Ramos (cell line): ENCODE measurements around the gene FYTTD1.
"Not testable (repeated sequence)": the region's sequence is repeated elsewhere in the genome, so short reads cannot be mapped to it uniquely, and the experiment has no call there.

ENCODE experiments used
- in situ Hi-C: fragments of 300-500 bp; cut with MboI; formaldehyde crosslinking; loops from one replicate; pipeline ENCODE4 v1.14.3; 2022; ENCODE audit warnings: low sequenced_read_pairs; ENCODE audit not compliant: unreplicated experiment

The FYTTD1 gene, protein sequence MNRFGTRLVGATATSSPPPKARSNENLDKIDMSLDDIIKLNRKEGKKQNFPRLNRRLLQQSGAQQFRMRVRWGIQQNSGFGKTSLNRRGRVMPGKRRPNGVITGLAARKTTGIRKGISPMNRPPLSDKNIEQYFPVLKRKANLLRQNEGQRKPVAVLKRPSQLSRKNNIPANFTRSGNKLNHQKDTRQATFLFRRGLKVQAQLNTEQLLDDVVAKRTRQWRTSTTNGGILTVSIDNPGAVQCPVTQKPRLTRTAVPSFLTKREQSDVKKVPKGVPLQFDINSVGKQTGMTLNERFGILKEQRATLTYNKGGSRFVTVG

GRCh38 chr3:197749601-197750395 lies at the start of gene FYTTD1:
FYTTD1 (plus strand) TSS chr3:197749883; CDS start chr3:197749972, 89 bp downstream.
- in situ Hi-C loops, result no loop called here

DNA sequence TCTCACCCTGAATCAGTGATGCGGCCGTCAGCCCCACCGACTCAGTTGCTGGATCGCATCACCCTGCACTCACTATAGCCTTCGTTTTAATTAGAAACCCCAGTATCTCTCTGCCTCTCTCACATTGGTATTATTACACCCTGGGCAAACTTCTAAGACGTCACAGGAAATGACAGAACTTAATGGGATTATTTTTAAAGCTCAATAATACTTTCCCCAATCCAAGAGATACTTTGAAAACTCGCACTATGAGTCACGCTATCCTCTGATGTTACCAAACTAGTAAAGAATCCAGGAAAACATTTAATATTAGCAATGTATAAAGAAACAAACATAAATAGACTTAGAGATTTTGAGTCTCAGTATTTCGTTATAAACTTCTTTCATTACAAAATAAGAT lies 49.6 kb upstream of the FYTTD1 start:
- in situ Hi-C loops, result no loop called here

DNA sequence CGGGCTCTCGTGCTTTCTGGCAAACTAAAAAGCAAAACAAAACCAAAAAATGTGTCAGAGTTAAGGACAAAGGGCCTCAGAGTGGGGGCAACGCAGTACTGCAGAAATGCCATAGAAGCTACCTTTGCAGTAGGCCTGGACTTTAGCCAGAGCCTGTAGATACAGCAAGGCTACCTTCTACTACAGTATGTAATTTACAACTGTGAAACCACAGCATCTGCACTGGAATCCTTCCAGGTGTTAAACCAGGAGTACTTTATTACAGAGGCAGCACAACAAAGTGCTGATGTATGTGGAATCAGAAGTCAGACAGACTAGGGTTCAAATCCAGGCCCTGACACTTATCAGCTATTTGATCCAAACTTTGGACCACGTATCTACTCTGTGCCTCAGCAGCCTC lies 47.8 kb upstream of the FYTTD1 start:
- in situ Hi-C loops, result no loop called here

DNA sequence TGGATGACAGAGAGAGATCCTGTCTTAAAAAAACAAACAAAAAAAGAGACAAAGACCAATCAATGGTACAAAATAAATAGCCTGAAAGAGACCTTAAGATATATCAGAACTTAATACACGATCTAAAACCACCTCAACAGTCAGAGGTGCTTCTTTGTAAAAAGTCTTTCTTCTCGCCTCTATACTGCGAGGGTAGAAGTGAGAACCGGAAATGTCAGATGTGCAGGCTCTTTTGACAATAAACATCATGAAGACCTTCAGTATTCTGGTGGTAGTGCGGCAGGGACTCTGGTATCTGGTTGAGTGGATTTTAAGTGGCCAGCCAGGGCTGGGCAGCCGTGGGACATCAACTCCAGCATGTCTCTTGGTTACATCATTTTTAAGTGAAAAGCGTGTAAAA lies 43.0 kb upstream of the FYTTD1 start:
- in situ Hi-C loops, result no loop called here

DNA sequence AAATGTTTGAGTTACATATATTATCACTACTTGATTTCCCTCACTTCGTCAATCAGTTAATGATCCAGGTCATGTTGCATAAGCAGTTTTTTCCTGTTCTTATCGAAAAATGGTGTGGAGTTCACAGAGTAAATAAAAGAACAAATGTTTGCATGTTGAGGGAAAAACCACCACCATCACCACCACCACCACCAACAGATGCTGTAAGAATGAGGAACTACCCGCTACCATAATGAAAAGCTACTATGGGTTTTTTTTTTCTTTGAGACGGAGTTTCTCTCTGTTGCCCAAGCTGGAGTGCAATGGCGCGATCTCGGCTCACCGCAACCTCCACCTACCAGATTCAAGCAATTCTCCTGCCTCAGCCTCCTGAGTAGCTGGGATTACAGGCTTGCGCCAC lies 40.5 kb upstream of the FYTTD1 start:
- in situ Hi-C loops, result no loop called here

DNA sequence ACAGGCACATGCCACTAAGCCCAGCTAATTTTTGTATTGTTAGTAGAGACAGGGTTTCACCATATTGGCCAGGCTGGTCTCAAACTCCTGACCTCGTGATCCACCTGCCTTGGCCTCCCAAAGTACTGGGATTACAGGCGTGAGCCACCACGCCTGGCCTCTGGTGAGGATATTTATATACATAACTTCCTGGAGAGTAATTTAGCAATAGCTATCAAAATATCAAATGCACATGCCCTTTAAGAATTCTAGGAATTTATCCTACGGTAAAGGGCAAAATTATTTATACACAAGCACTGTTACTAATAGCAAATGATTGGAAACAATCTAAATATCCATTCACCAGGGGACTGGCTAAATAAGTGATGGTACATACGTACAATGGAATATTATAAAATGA lies 38.7 kb upstream of the FYTTD1 start:
- in situ Hi-C loops, result not testable (repeated sequence)

DNA sequence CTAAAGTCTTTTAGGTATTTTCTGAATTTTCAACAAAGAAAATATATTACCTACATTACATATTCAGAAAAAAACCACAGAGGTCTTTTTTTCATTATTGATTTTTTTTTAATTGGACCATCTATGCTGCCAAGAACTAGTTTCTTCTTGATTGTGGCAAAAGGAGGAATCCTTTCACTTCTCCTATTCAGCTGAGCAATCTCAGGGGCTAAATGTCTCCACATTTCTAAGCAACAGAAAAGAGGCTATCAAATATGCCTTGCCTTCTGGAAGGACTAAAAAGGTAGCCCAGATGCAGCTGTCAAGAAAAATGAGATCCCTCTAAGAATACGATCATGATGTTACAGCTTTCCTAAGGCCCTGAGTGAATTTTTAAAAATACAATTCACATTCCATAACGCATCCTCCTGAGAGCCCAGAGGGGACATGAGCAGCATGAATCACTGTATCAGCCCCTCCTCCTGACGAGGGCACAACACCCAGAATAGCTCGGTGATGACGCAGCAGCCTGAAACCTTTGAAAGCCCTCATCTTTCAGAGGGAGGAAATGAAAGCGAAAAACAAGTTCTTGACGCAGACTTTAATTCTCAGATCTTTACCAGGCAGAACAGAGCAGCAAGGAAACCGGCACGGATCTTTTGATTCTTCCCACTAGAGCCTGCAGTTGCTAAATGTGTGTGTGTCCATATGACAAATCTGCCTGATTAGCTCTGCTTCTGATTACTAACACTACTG lies 37.5 kb upstream of the FYTTD1 start:
- in situ Hi-C loops, result no loop called here

DNA sequence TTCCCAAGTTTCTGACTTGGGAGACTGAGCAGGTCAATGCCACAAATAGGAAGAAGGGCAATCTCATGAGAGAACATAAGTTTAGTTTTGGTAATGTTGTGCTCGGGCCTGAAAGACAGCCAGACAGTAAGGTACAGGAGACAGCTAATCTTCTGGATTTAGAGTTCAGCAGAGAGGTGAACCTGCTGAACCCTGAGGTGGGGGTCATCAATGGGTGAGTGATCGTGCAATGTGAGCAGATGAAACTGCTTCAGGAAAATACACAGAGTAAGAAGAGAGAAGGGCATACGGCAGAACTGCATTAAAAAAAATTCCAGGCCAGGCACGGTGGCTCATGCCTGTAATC lies 36.2 kb upstream of the FYTTD1 start:
- in situ Hi-C loops, result no loop called here

- in situ Hi-C loops, result no loop called here
Measured at GRCh38 chr3:197714251-197714650, 35.4 kb upstream of the FYTTD1 start.

DNA sequence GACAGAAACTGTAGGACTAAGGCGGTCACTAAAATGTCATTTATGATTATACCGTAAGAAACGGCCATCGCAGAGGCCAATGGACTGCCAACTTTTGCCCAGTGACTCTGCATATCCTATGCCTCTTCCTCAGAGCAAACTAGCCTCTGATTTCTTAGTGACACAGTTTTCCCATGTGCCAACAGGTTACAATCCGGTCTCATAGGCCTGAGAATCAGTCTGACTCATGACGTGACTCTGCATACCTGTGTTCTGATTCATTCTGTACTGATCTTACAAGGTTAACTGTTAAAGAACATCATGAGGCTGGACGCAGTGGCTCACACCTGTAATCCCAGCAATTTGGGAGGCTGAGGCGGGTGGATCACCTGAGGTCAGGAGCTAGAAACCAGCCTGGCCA lies 30.8 kb upstream of the FYTTD1 start:
- in situ Hi-C loops, result no loop called here

DNA sequence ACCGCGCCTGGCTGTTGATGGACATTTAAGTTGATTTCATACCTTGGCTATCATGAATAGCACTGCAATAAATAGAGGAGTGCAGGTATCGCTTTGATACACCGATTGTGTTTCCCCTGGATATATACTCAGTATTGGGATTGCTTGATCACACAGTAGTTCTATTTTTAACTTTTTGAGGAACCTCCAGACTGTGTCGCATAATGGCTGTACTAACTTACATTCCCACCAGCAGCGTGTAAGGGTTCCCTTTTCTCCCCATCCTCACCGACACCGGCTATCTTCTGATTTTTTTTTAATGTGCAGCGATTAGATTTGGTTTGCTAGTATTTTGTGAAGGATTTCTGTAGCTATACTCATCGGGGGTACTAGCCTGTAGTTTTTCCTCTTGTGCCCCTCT lies 29.0 kb upstream of the FYTTD1 start:
- in situ Hi-C loops, result no loop called here

DNA sequence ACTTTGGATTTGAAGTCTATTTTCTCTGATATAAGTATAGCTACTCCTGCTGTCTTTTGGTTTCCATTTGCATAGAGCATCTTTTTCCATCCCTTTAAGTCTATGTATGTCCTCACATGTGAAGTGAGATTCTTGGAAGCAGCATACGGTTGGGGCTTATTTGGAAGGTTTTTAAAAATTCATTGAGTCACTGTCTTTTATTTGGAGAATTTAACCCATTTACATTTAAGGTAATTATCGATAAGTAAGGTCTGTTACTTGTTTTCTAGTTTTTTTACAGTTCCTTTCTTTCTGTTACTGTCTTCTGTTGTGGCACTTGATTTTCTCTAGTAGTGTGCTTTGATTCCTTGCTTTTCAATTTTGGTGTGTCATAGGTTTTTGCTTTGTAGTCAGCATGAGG lies 26.9 kb upstream of the FYTTD1 start:
- in situ Hi-C loops, result no loop called here

DNA sequence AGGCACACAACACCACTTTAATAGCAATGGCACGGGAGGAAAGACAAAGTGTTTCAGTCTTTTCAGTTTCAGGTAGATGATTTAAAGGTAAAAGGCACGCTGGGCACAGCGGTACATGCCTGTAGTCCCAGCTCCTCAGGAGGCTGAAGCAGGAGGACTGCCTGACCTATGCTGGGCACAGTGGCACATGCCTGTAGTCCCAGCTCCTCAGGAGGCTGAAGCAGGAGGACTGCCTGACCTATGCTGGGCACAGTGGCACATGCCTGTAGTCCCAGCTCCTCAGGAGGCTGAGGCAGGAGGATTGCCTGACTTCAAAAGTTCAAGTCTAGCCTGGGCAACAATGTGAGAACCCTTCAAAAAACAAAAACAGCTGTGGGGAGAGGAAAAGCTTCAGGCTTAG lies 21.8 kb upstream of the FYTTD1 start:
- in situ Hi-C loops, result not testable (repeated sequence)

DNA sequence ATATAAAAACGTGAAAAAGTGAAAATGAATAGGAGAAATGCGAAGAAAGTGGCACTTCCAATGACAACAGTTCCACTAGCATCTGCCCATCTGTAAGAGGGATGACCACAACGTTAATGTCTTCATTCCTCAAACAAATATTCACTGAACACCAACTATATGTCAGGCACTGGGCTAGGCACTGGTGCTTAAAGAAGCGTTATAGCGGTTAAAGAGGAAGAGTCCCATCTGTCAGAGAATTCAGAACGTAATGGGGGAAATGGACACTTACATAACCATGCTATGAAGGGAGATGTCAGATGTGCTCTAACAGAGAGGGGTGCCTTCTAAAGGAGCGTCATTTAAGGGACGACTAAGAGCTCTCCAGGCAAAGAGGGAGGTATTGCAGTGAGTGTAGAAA lies 21.2 kb upstream of the FYTTD1 start:
- in situ Hi-C loops, result no loop called here

GRCh38 chr3:197730200-197730599 lies 19.5 kb upstream of the FYTTD1 start:
- in situ Hi-C loops, result no loop called here

GRCh38 chr3:197730770-197731169 lies 18.9 kb upstream of the FYTTD1 start:
- in situ Hi-C loops, result not testable (repeated sequence)

GRCh38 chr3:197731483-197731882 lies 18.2 kb upstream of the FYTTD1 start:
- in situ Hi-C loops, result not testable (repeated sequence)

DNA sequence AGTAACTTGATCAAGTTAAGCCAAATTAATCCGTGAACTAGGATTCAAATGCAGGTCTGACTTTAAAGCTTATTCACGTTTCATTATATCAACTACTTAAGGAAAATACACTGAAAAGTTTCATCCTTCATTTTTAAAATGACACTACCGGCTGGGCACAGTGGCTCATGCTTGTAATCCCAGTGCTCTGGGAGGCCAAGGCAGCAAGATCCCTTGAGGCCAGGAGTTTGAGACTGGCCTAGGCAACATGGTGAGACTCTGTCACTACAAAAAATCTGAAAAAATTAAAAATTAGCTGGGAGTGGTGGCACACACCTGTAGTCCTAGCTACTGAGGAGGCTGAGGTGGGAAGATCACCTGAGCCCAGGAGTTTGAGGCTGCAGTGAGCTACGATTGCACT lies 16.6 kb upstream of the FYTTD1 start:
- in situ Hi-C loops, result no loop called here

DNA sequence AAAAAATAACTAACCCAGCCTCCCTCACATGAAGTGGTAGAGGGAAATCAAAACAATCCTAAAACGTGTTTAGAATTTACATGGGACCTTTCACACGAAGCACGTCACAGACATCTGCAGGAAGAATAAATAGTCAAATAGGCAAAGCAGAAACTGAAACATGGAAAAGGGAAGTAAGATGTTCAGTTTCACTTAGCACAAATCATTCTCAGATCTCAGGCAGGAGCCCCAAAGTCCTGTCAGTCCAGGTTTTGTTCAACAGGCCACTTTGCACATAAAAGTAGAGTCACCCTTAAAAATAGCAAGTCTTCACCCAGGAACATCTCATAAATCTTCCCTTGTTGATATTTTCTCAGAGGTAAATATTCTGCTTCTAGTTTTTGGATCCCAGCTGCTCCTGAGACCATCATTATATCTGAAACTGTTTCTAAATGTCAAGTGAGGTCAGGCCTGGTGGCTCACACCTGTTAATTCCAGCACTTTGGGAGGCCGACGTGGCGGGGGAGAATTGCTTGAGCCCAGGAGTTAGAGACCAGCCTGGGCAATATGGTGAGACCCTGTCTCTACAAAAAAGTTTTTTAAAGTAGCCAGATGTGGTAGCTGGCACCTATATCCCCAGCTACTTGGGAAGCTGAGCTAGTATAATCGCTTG lies 14.9 kb upstream of the FYTTD1 start:
- in situ Hi-C loops, result no loop called here

GRCh38 chr3:197736010-197736490 lies 13.6 kb upstream of the FYTTD1 start:
- in situ Hi-C loops, result no loop called here
